ENCODE results near the gene LMX1B.

DNA sequence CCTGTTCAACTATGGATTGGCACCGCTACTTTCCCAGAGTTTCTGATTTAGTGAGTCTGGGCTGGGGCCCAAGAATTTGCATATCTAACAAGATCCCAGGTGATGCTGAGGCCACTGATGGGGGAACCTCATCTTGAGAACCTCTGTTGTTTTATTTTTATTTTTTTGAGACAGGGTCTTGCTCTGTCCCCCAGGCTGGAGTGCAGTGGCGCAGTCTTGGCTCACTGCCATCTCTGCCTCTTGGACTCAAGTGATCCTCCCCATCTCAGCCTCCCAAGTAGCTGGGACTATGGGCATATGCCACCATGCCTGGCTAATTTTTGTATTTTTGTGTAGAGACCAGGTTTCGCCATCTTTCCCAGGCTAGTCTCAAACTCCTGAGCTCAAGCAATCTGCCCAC, 35.7 kb downstream of the LMX1B start:
- TF ChIP-seq, protein P1, sequence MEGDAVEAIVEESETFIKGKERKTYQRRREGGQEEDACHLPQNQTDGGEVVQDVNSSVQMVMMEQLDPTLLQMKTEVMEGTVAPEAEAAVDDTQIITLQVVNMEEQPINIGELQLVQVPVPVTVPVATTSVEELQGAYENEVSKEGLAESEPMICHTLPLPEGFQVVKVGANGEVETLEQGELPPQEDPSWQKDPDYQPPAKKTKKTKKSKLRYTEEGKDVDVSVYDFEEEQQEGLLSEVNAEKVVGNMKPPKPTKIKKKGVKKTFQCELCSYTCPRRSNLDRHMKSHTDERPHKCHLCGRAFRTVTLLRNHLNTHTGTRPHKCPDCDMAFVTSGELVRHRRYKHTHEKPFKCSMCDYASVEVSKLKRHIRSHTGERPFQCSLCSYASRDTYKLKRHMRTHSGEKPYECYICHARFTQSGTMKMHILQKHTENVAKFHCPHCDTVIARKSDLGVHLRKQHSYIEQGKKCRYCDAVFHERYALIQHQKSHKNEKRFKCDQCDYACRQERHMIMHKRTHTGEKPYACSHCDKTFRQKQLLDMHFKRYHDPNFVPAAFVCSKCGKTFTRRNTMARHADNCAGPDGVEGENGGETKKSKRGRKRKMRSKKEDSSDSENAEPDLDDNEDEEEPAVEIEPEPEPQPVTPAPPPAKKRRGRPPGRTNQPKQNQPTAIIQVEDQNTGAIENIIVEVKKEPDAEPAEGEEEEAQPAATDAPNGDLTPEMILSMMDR (conservative IDR thresholded peaks at IDR 0.05) = no peak
- no peak for TF ChIP-seq ZFX (IDR thresholded peaks at IDR 0.05)

All from C4-2B (cell line).